GM04503 (cell line): ENCODE results near the gene GLUD1.
"Not testable (repeated sequence)": the region's sequence is repeated elsewhere in the genome, so short reads cannot be mapped to it uniquely, and the experiment has no call there.

Experiments used
- DNase-seq: peaks from one replicate; pipeline ENCODE4 v3.0.0-alpha.2; 2012; ENCODE audit warnings: low read depth

GLUD1 gene

GRCh38 chr10:87094373-87095235 lies at the start of gene GLUD1, which contains the start of gene SHLD2:
GLUD1 (minus strand) TSS chr10:87094843; CDS start chr10:87094769, 74 bp downstream.
SHLD2 (plus strand) TSS chr10:87095206; CDS start chr10:87151355, 56,149 bp downstream.
- DNase-seq: peak; percentile 57

GRCh38 chr10:87143109-87143418 lies 48.4 kb upstream of the GLUD1 start:
- DNase-seq: not testable (repeated sequence)

DNA sequence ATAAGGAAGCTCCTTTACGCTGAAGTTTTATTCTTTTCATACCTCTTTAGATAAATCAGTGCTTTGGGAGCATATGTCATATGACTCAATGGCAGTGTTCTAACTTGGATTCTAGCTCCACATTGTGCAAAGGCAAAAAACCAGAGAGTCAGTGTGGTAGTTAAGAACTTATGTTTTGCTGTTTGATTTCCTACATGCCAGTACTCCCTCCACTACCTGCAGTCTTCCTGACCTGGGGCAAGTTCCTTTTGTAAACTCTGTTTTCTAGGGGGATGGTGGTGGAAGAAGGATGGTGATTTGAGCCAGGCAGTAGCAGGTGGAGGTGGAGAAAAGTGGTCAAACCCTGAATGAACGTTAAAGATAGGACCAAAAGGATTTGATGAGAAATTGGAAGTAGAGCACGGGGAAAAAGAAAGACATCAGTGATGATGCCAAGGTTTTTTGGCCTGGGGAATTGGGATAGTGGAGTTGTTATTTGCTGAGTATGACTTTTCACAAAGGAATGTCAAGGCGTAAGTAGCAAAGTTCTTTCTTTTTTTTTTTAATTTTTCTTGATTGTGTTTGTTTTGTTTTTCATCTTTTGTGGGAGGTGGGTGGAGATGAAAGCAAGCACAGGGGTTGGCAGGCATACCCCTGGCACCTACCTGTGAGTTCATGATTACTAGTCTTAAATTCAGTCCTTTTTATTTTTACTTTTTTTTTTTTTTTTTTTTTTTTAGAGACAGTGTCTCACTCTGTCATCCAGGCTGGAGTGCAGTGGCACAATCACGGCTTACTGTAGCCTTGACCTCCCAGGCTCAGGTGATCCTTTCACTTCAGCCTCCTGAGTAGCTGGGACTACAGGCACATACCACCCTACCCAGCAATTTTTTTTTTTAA lies 47.8 kb upstream of the GLUD1 start:
- peak; percentile 22 for DNase-seq

DNA sequence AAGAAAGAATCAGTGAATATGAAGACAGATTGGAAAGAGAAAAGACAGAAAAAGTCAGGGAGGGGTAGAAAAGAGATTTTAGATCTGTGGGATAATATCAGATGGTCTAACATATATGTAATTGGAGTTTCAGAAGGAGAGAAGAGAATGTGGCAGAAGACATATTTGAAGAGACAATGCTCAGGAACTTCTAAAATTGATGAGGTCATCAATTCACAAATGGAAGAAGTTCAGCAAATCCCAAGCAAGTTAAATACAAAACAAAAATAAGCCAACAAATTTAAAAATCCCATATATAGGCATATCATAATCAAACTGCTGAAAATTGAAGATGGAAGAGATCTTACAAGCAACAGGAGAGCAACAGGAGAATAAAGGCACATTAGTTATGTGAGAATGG lies 42.8 kb upstream of the GLUD1 start:
- not testable (repeated sequence) for DNase-seq

GRCh38 chr10:87134440-87134839 lies 39.8 kb upstream of the GLUD1 start:
- DNase-seq: not testable (repeated sequence)

- DNase-seq: not testable (repeated sequence)
These were observed 39.3 kb upstream of the GLUD1 start for GRCh38 chr10:87133936-87134335.

DNA sequence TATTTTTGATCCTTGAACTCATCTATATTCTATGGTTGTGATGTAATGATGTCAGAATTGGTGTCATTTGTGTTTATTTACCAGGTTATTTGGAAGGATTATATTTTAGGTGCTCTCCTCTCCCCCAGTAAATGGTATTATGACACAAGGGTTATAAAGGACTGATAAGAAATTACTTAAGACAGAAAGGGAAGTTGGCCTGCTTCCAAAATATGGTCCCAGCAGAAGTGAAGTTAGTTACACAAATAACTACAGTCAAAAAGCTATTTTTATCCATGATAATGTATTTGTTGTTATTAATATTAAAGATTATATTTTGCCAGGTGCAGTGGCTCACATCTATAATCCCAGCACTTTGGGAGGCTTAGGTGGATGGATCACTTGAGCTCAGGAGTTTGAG lies 37.5 kb upstream of the GLUD1 start:
- not testable (repeated sequence) for DNase-seq

- not testable (repeated sequence) for DNase-seq
These were observed 33.0 kb upstream of the GLUD1 start for GRCh38 chr10:87127607-87128156.

GRCh38 chr10:87127048-87127447 lies 32.4 kb upstream of the GLUD1 start:
- DNase-seq: not testable (repeated sequence)

DNA sequence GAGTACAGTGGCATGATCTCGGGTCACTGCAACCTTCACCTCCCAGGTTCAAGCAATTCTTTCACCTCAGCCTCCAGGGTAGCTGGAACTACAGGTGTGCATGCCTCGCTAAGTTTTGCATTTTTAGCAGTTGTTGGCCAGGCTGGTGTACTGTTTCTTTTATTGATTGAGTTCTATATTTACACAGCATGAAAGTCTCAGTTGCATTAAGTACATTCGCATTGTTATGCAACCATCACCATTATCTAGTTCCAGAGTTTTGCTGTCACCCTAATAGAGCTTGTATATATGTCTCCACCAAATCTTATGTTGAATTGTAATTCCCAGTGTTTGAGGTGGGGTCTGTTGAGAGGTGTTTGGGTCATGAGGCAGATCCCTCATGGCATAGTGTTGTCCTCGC lies 28.7 kb upstream of the GLUD1 start:
- DNase-seq: not testable (repeated sequence)

DNA sequence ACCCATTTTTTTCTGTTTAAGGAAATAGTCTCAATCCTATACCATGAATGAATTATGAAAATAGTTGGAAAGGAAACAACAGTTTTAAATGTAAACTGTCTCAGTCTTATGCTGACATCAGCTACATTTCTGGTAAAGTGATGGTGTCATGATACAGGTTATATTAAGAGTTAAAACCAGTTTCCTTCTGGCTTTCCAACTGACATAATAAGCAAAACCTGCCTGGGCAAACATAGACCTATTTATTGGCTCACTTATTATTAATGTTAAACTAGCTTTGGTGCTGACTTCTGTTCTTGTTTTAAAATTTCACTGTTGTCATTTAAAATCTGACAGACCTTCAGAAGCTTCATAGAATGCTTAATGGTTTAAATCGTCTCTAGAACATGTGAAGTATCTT lies 24.4 kb upstream of the GLUD1 start:
- DNase-seq: not testable (repeated sequence)

DNA sequence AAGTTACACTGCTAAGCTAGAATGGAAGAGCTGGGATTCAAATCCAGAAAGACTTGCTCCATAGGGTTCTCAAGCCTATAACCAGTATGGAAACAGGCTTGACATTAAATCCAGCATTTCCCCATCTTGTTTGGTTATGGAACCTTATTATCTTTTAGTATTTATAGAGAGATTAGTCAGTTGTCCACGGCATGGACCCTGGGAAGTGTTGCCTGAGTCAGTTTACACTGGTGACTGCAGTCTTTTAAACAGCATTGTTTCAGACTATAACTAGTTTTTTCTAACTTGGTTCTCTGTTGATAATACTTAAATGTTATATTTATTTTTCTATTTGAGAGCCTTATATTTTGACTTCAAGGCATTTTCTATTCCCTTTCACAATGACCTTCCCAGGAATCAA lies 23.5 kb upstream of the GLUD1 start:
- not testable (repeated sequence) for DNase-seq

- no peak for DNase-seq
These were observed 10.9 kb upstream of the GLUD1 start for GRCh38 chr10:87105446-87106124.

DNA sequence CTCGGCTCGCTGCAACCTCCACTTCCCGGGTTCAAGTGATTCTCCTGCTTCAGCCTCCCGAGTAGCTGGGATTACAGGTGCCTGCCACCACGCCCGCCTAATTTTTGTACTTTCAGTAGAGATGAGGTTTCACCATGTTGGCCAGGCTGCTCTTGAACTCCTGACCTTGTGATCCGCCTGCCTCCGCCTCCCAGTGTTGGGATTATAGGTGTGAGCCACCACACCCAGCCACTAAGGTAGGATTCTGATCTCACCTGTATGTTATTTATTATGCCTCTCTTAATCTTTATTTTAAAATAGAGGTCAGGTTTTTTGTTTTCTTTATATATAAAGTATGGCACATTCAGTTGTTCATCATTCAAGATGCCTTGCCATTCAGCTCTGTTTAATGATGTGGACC lies 10.1 kb upstream of the GLUD1 start:
- not testable (repeated sequence) for DNase-seq

DNA sequence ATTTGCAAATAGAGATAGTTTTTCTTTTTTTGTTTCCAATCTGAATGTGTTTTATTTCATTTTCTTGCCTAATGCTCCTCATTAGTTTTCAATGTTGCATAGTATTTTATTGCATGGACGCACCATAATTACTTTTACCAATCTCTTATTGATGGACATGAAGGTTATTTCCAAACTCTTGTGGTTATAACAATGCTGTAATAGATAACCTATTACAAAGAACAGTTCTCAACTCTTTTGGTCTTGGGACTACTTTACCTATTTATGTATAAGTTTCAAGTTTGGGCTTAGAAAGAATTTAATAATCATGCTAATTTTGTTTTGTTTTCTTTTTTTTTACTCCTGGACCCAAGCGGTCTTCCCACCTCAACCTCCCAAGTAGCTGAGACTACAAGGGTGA lies 7.4 kb upstream of the GLUD1 start:
- DNase-seq: no peak

- peak; percentile 57 for DNase-seq
These were observed 748 bp upstream of the GLUD1 start for GRCh38 chr10:87095236-87095945.

DNA sequence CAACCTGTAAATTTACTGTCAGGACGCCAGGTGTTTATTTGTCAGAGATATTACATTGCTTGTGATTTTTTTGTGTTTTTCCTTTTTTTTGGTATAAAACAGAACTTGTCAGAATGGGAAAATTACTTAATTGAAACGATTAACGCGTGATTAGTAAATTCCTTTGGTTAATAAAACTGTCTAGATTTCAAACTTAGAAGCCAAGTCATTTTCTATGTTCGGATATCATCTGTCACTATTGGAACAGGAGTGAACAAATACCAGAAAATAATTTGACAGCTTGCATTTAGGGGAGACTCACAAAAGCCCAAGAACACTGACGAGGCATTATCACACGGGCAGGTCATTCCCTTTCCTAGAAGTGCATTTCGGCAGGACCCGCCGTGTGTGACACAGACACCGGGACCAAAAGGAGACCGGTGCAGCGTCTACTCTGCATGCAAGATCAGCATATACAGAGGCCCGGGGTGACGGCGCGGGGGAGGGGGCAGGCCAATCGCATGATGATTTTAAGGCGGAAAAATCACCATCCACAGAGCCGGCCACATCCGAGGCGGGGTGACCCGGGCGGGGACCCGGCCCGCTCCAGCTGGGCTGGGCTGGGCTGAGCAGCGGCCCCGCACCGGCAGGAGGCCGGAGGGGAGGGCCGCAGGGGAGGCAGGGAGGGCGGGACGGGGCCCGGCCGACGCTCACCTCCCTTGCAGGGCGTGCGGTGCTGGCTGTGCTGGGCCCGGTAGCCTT lies 841 bp downstream of the GLUD1 start:
- no peak for DNase-seq

GRCh38 chr10:87092861-87093631 lies 1.6 kb downstream of the GLUD1 start:
- no peak for DNase-seq

GRCh38 chr10:87092376-87092860 lies 2.2 kb downstream of the GLUD1 start:
- peak; percentile 44 for DNase-seq

DNA sequence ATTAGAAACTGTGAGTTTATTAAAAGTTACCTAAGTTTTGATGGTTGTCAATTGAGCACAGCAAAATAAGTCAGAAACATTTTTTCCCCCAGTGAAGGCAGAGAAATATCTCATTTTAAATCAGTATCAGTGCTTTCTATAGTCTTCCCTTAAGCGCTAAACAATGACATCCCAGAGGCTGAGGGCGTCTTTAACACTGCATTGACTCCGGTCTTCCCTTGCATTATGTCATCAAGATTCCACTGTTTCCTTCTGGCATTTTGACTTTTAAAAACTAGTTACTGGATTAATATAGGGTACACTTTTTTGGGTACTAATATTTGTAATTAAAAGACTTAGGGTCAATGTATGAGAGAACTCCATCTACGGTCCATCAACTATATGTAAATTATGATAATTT lies 3.9 kb downstream of the GLUD1 start:
- no peak for DNase-seq
